ENCODE data around the gene CNTNAP5. TPM values are rescaled to one million over a fixed set of nuclear protein-coding genes. Genes with fewer than 3 reads are reported as not detected.

The CNTNAP5 gene
- total and polyA plus RNA-seq, 2 experiments from 2014 or later, result 0.03 TPM; not detected in 1

GRCh38 chr2:124079045-124079444 lies 54.0 kb downstream of the CNTNAP5 start:
- Histone ChIP-seq H3K36me3 (no peaks in the 10 kb centered on the region), H3K9me3 (ENCODE audit: low read depth) (no peaks in the 10 kb centered on the region), H3K27ac (no peak overlapping the region), H3K4me1 (ENCODE audit: low read depth) (no peaks in the 10 kb centered on the region), H3K4me3 (no peak overlapping the region), H3K27me3 (no peaks in the 10 kb centered on the region)
- TF ChIP-seq CTCF (IDR thresholded peaks at IDR 0.05; ENCODE audit: low read depth, low read length), result no peak
- no peak for DNase-seq (ENCODE audit: low read depth in 1 of 2, low spot score in 1 of 2)

GRCh38 chr2:124080281-124081153 lies 55.4 kb downstream of the CNTNAP5 start:
- H3K4me3 ChIP-seq, result no peak overlapping the region
- H3K36me3 ChIP-seq, result no peaks in the 10 kb centered on the region
- H3K27ac ChIP-seq, result no peak overlapping the region
- H3K9me3 ChIP-seq (ENCODE audit: low read depth), result no peaks in the 10 kb centered on the region
- H3K27me3 ChIP-seq, result no peaks in the 10 kb centered on the region
- H3K4me1 ChIP-seq (ENCODE audit: low read depth), result no peaks in the 10 kb centered on the region
- no peak for TF ChIP-seq CTCF (IDR thresholded peaks at IDR 0.05; ENCODE audit: low read depth, low read length)
- DNase-seq (ENCODE audit: low read depth in 1 of 2, low spot score in 1 of 2), result no peak

- Histone ChIP-seq H3K4me3 (no peak overlapping the region), H3K36me3 (no peaks in the 10 kb centered on the region), H3K4me1 (ENCODE audit: low read depth) (no peaks in the 10 kb centered on the region), H3K27me3 (no peaks in the 10 kb centered on the region), H3K9me3 (ENCODE audit: low read depth) (no peaks in the 10 kb centered on the region), H3K27ac (no peak overlapping the region)
- TF ChIP-seq CTCF (IDR thresholded peaks at IDR 0.05; ENCODE audit: low read depth, low read length), result no peak
- DNase-seq (ENCODE audit: low read depth in 1 of 2, low spot score in 1 of 2), result peak in 1 of 2 donors; percentile 48
Observed at GRCh38 chr2:124081154-124081716, 56.1 kb downstream of the CNTNAP5 start.

GRCh38 chr2:124088616-124089015 lies 63.5 kb downstream of the CNTNAP5 start:
- no peak overlapping the region for H3K27ac ChIP-seq
- H3K4me1 ChIP-seq (ENCODE audit: low read depth), result peaks cover 11% of the 10 kb centered on the region
- no peak for TF ChIP-seq CTCF (IDR thresholded peaks at IDR 0.05; ENCODE audit: low read depth, low read length)
- no peak overlapping the region for H3K4me3 ChIP-seq
- H3K9me3 ChIP-seq (ENCODE audit: low read depth), result no peaks in the 10 kb centered on the region
- DNase-seq (ENCODE audit: low read depth in 1 of 2, low spot score in 1 of 2), result peak in 1 of 2 donors; percentile 58
- H3K27me3 ChIP-seq, result no peaks in the 10 kb centered on the region
- H3K36me3 ChIP-seq, result no peaks in the 10 kb centered on the region

GRCh38 chr2:124091721-124092120 lies 66.6 kb downstream of the CNTNAP5 start:
- Histone ChIP-seq H3K4me1 (ENCODE audit: low read depth) (peaks cover 11% of the 10 kb centered on the region), H3K4me3 (no peak overlapping the region), H3K36me3 (no peaks in the 10 kb centered on the region), H3K9me3 (ENCODE audit: low read depth) (no peaks in the 10 kb centered on the region), H3K27me3 (no peaks in the 10 kb centered on the region), H3K27ac (no peak overlapping the region)
- no peak for TF ChIP-seq CTCF (IDR thresholded peaks at IDR 0.05; ENCODE audit: low read depth, low read length)
- DNase-seq (ENCODE audit: low read depth in 1 of 2, low spot score in 1 of 2), result no peak
